HUES48 (cell line): ENCODE measurements around the gene ESRP2.
A peak's percentile ranks its signal among the peaks of the same experiment; 100 is the strongest.

Experiments
- H3K27ac ChIP-seq: one replicate; pipeline ENCODE4 v1.7.0; 2013; ENCODE audit warnings: low read depth, low read length, inconsistent platforms
- H3K27me3 ChIP-seq: 2 replicates; pipeline ENCODE4 v1.6.1; 2013; ENCODE audit warnings: mild to moderate bottlenecking, low read length; ENCODE audit not compliant: control insufficient read depth, insufficient read depth
- H3K36me3 ChIP-seq: 2 replicates; pipeline ENCODE4 v1.6.1; 2013; ENCODE audit warnings: low read length; ENCODE audit not compliant: control insufficient read depth, insufficient read depth
- H3K4me1 ChIP-seq: 2 replicates; pipeline ENCODE4 v1.6.1; 2013; ENCODE audit warnings: mild to moderate bottlenecking, low read length; ENCODE audit not compliant: control insufficient read depth, insufficient read depth
- H3K4me3 ChIP-seq: 2 replicates; pipeline ENCODE4 v1.5.1; 2013; ENCODE audit warnings: mild to moderate bottlenecking, low read depth, low read length
- H3K9ac ChIP-seq: 2 replicates; pipeline ENCODE4 v1.6.1; 2013; ENCODE audit warnings: mild to moderate bottlenecking, low read depth, low read length, moderate library complexity
- H3K9me3 ChIP-seq: 2 replicates; pipeline ENCODE4 v1.6.1; 2013; ENCODE audit warnings: low read length; ENCODE audit not compliant: control insufficient read depth, insufficient read depth

ESRP2 gene

GRCh38 chr16:68247932-68248331 is 12.0 kb upstream of the ESRP2 start:
- H3K4me1 ChIP-seq, result peaks cover 4% of the 10 kb centered on the region; the same call in 1 of the 2 replicates
- H3K27me3 ChIP-seq, result peaks cover 12% of the 10 kb centered on the region
- no peaks in the 10 kb centered on the region for H3K9me3 ChIP-seq
- H3K36me3 ChIP-seq, result 0 out of 2 replicates have a peak, but pooled peaks cover 4% of the 10 kb centered on the region
- H3K9ac ChIP-seq, result no peak overlapping the region
- H3K27ac ChIP-seq, result no peak overlapping the region
- H3K4me3 ChIP-seq, result no peak overlapping the region

- Histone ChIP-seq H3K9ac (no peak overlapping the region), H3K27me3 (peaks cover 12% of the 10 kb centered on the region)
Measured at GRCh38 chr16:68247400-68247799, 11.5 kb upstream of the ESRP2 start.

GRCh38 chr16:68246666-68247065 is 10.7 kb upstream of the ESRP2 start:
- H3K9ac ChIP-seq, result no peak overlapping the region
- H3K4me3 ChIP-seq, result no peak overlapping the region
- H3K36me3 ChIP-seq, result 0 out of 2 replicates have a peak, but pooled peaks cover 4% of the 10 kb centered on the region
- no peak overlapping the region for H3K27ac ChIP-seq
- H3K27me3 ChIP-seq, result peaks cover 12% of the 10 kb centered on the region
- H3K4me1 ChIP-seq, result peaks cover 4% of the 10 kb centered on the region; the same call in 1 of the 2 replicates
- no peaks in the 10 kb centered on the region for H3K9me3 ChIP-seq

More at GRCh38 chr16:68247400-68247799, 11.5 kb upstream of the ESRP2 start:
- Histone ChIP-seq H3K9me3 (no peaks in the 10 kb centered on the region), H3K4me1 (peaks cover 4% of the 10 kb centered on the region; the same call in 1 of the 2 replicates), H3K4me3 (no peak overlapping the region), H3K36me3 (0 out of 2 replicates have a peak, but pooled peaks cover 4% of the 10 kb centered on the region), H3K27ac (no peak overlapping the region)

GRCh38 chr16:68246121-68246520 is 10.2 kb upstream of the ESRP2 start:
- no peak overlapping the region for H3K27ac ChIP-seq
- H3K9me3 ChIP-seq, result no peaks in the 10 kb centered on the region
- 0 out of 2 replicates have a peak, but pooled peaks cover 4% of the 10 kb centered on the region for H3K36me3 ChIP-seq
- H3K4me1 ChIP-seq, result peaks cover 4% of the 10 kb centered on the region; the same call in 1 of the 2 replicates
- no peak overlapping the region for H3K9ac ChIP-seq
- H3K27me3 ChIP-seq, result peaks cover 12% of the 10 kb centered on the region
- peak overlapping the region; percentile 92; the same call in 1 of the 2 replicates for H3K4me3 ChIP-seq

- Histone ChIP-seq H3K27me3 (peaks cover 12% of the 10 kb centered on the region), H3K9ac (peak within 1 kb of the TSS; percentile 15; the same call in 1 of the 2 replicates), H3K27ac (no peak within 1 kb of the TSS)
Measured at GRCh38 chr16:68244903-68245853, 9.3 kb upstream of the ESRP2 start, which contains the start of gene PLA2G15. PLA2G15 (plus strand) TSS chr16:68245373; CDS start chr16:68245427, 54 bp downstream.

GRCh38 chr16:68244481-68244902 is 8.6 kb upstream of the ESRP2 start:
- Histone ChIP-seq H3K9ac (no peak overlapping the region), H3K4me1 (peaks cover 8% of the 10 kb centered on the region), H3K36me3 (0 out of 2 replicates have a peak, but pooled peaks cover 4% of the 10 kb centered on the region), H3K27ac (no peak overlapping the region), H3K4me3 (peak overlapping the region; percentile 92), H3K27me3 (peaks cover 12% of the 10 kb centered on the region), H3K9me3 (no peaks in the 10 kb centered on the region)

More at GRCh38 chr16:68244903-68245853, 9.3 kb upstream of the ESRP2 start, which contains the start of gene PLA2G15:
- H3K36me3 ChIP-seq, result 0 out of 2 replicates have a peak, but pooled peaks cover 4% of the 10 kb centered on the region
- peaks cover 4% of the 10 kb centered on the region; the same call in 1 of the 2 replicates for H3K4me1 ChIP-seq
- peak within 1 kb of the TSS; percentile 92 for H3K4me3 ChIP-seq
- H3K9me3 ChIP-seq, result no peaks in the 10 kb centered on the region

GRCh38 chr16:68242926-68243858 is 7.3 kb upstream of the ESRP2 start:
- Histone ChIP-seq H3K36me3 (no peaks in the 10 kb centered on the region), H3K9me3 (no peaks in the 10 kb centered on the region), H3K4me3 (no peak overlapping the region), H3K27ac (no peak overlapping the region), H3K9ac (no peak overlapping the region), H3K27me3 (peaks cover 12% of the 10 kb centered on the region), H3K4me1 (peaks cover 8% of the 10 kb centered on the region)

GRCh38 chr16:68242085-68242484 is 6.2 kb upstream of the ESRP2 start:
- no peaks in the 10 kb centered on the region for H3K36me3 ChIP-seq
- no peak overlapping the region for H3K4me3 ChIP-seq
- peaks cover 12% of the 10 kb centered on the region for H3K27me3 ChIP-seq
- no peak overlapping the region for H3K9ac ChIP-seq
- no peaks in the 10 kb centered on the region for H3K9me3 ChIP-seq
- no peak overlapping the region for H3K27ac ChIP-seq
- peaks cover 11% of the 10 kb centered on the region for H3K4me1 ChIP-seq

- H3K36me3 ChIP-seq, result peaks cover 8% of the 10 kb centered on the region
- peak overlapping the region; percentile 58 for H3K9ac ChIP-seq
- H3K9me3 ChIP-seq, result no peaks in the 10 kb centered on the region
- H3K27me3 ChIP-seq, result no peaks in the 10 kb centered on the region
- peak overlapping the region; percentile 52 for H3K4me3 ChIP-seq
- peak overlapping the region; percentile 86 for H3K27ac ChIP-seq
- peaks cover 22% of the 10 kb centered on the region for H3K4me1 ChIP-seq
Measured at GRCh38 chr16:68238029-68238345, 2.1 kb upstream of the ESRP2 start.

- peak overlapping the region; percentile 95 for H3K27ac ChIP-seq
- no peaks in the 10 kb centered on the region for H3K9me3 ChIP-seq
- peaks cover 13% of the 10 kb centered on the region for H3K36me3 ChIP-seq
- peaks cover 22% of the 10 kb centered on the region for H3K4me1 ChIP-seq
- H3K4me3 ChIP-seq, result peak overlapping the region; percentile 82
- H3K27me3 ChIP-seq, result no peaks in the 10 kb centered on the region
- H3K9ac ChIP-seq, result peak overlapping the region; percentile 60
Measured at GRCh38 chr16:68237243-68238028, 1.5 kb upstream of the ESRP2 start.
